Endodermal cell (in vitro differentiated cells): ENCODE data around the gene KIF26B. TPM values are rescaled to one million over a fixed set of nuclear protein-coding genes. Genes with fewer than 3 reads are reported as not detected.

Experiments
- DNase-seq: peaks from one replicate; pipeline ENCODE4 v3.0.0-alpha.2; 2017
- H3K27ac ChIP-seq: 2 replicates; pipeline ENCODE4 v1.5.1; 2013; ENCODE audit warnings: mild to moderate bottlenecking, low read depth, low read length, moderate library complexity
- H3K27me3 ChIP-seq: 2 replicates; pipeline ENCODE4 v1.6.1; 2013; ENCODE audit warnings: mild to moderate bottlenecking, low read length, moderate library complexity; ENCODE audit not compliant: insufficient read depth, control insufficient read depth, poor library complexity, severe bottlenecking
- H3K36me3 ChIP-seq: 2 replicates; pipeline ENCODE4 v1.7.0; 2013; ENCODE audit warnings: mild to moderate bottlenecking, low read length, moderate library complexity; ENCODE audit not compliant: control insufficient read depth, insufficient read depth
- H3K4me1 ChIP-seq: one replicate; pipeline ENCODE4 v1.7.0; 2013; ENCODE audit warnings: low read length; ENCODE audit not compliant: control insufficient read depth, insufficient read depth
- H3K4me3 ChIP-seq: 2 replicates; pipeline ENCODE4 v1.5.1; 2013; ENCODE audit warnings: mild to moderate bottlenecking, low read length, moderate library complexity
- H3K9ac ChIP-seq: 2 replicates; pipeline ENCODE4 v1.6.1; 2013; ENCODE audit warnings: mild to moderate bottlenecking, low read length, moderate library complexity; ENCODE audit not compliant: poor library complexity, severe bottlenecking; ENCODE audit errors: extremely low read depth
- H3K9me3 ChIP-seq: 2 replicates; pipeline ENCODE4 v1.6.1; 2013; ENCODE audit warnings: mild to moderate bottlenecking, low read length, moderate library complexity; ENCODE audit not compliant: control insufficient read depth
- H3K27ac Mint-ChIP-seq: 2 replicates; pipeline ENCODE4 v1.8.0; 2020; ENCODE audit warnings: mixed read lengths
- H3K27me3 Mint-ChIP-seq: 2 replicates; pipeline ENCODE4 v1.8.0; 2021; ENCODE audit warnings: mild to moderate bottlenecking, mixed read lengths; ENCODE audit not compliant: insufficient read depth
- H3K36me3 Mint-ChIP-seq: 2 replicates; pipeline ENCODE4 v1.8.0; 2020; ENCODE audit warnings: low read depth, mixed read lengths
- H3K4me1 Mint-ChIP-seq: 2 replicates; pipeline ENCODE4 v1.8.0; 2020; ENCODE audit warnings: mixed read lengths
- H3K4me3 Mint-ChIP-seq: 2 replicates; pipeline ENCODE4 v1.8.0; 2020; ENCODE audit warnings: mild to moderate bottlenecking, moderate library complexity, mixed read lengths
- H3K9me3 Mint-ChIP-seq: 2 replicates; pipeline ENCODE4 v1.8.0; 2020; ENCODE audit warnings: mild to moderate bottlenecking, mixed read lengths
- WGBS, 2 experiments: methylation state at CpG; one replicate each; pipeline versions ENCODE4 v1.1.5 to v1.1.7; 2013; ENCODE audit warnings: missing lambda C conversion rate in 2 of 2, mixed read lengths in 1 of 2; ENCODE audit not compliant: insufficient coverage in 1 of 2, insufficient read length in 1 of 2; 5-methylcytosine and 5-hydroxymethylcytosine counted together
- total RNA-seq, 2 donors: library from RNA; stranded (reverse); fragmentation: NEBNext Ultra II Directional in 1 of 2; extraction: Animal tissue kit (Norgen Biotek cat#: 25700) in 1 of 2; gene quantifications; 2 replicates in 1 of 2; 3 replicates in 1 of 2; pipeline ENCODE4 v1.2.1, GENCODE V29; 2021
- TF ChIP-seq, protein P1 (sequence below): fragments of 200-600 bp; sonication (generic); conservative IDR thresholded peaks from 2 replicates; pipeline ENCODE4 v1.5.0; 2021; ENCODE audit warnings: antibody characterized with exemption, mild to moderate bottlenecking

KIF26B gene
- total RNA-seq, 2 donors from 2014 or later: 12.3 to 21.0 TPM

DNA sequence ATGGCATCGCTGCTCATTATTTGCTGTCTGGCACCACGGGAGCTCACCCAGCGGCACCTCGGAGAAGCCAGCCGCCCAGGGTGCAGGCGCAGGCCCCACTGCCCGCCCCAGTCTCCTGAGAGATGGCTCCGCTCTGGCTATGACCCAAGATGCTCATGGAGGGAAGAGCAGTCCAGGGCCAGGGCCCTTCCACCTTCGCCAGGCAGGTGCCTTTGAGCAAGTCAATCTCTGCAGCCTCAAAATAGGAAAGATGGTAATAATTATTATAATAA is 437.3 kb downstream of the KIF26B start:
- no peak overlapping the region for H3K27ac ChIP-seq
- Mint-ChIP-seq H3K27me3 (peaks cover 1% of the 10 kb centered on the region), H3K36me3 (peaks cover 8% of the 10 kb centered on the region), H3K4me3 (no peak overlapping the region), H3K9me3 (peaks cover 11% of the 10 kb centered on the region), H3K4me1 (peaks cover 28% of the 10 kb centered on the region), H3K27ac (no peak overlapping the region)
- peaks cover 3% of the 10 kb centered on the region for H3K4me1 ChIP-seq
- no peak overlapping the region for H3K4me3 ChIP-seq
- DNase-seq: no peak
- H3K9ac ChIP-seq: no peak overlapping the region
- no peaks in the 10 kb centered on the region for H3K9me3 ChIP-seq
- no peaks in the 10 kb centered on the region for H3K27me3 ChIP-seq
- 80 to 96% methylated on average over 1 to 9 of the region's 9 CpGs for WGBS, 2 experiments
- H3K36me3 ChIP-seq: no peaks in the 10 kb centered on the region
- TF ChIP-seq, protein P1, sequence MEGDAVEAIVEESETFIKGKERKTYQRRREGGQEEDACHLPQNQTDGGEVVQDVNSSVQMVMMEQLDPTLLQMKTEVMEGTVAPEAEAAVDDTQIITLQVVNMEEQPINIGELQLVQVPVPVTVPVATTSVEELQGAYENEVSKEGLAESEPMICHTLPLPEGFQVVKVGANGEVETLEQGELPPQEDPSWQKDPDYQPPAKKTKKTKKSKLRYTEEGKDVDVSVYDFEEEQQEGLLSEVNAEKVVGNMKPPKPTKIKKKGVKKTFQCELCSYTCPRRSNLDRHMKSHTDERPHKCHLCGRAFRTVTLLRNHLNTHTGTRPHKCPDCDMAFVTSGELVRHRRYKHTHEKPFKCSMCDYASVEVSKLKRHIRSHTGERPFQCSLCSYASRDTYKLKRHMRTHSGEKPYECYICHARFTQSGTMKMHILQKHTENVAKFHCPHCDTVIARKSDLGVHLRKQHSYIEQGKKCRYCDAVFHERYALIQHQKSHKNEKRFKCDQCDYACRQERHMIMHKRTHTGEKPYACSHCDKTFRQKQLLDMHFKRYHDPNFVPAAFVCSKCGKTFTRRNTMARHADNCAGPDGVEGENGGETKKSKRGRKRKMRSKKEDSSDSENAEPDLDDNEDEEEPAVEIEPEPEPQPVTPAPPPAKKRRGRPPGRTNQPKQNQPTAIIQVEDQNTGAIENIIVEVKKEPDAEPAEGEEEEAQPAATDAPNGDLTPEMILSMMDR: no peak

DNA sequence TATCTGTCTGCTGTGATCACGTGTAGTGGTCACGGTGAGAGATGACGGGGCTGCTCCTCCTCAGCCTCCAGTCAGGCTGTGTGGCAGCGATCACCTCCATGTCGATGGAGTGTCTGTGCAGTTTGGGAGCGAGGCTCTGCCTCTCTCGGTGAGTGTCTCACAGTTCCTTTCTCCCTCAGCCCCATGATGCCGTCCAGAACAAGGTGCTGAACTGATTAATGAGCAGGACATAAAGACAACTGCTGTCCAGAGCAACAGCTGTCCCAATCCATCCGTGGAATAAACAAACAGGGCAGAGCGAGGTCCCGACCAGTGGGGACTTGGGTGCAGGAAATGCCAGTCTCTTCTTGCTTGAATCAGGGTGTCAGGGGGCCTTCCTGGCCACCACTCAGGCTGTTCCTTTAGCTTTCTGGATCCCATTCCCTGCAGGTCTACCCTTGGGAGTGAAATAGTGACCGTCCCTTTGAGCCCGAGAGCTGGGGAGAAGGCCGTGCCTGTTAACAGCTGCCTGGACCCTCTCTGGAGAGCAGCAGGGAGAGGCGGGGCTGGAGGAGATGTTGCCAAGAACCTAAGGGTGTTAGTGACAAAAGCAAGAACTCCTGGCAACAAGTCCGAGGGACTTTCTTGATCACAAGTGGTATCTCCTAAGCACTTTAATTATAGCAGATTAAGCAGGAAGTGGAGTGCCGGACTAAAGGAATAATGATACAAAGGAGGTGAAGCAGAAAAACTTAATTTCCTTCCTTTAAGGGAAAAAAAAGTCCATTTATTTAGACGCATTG is 443.9 kb downstream of the KIF26B start:
- Histone ChIP-seq H3K27me3 (no peaks in the 10 kb centered on the region), H3K4me1 (peaks cover 10% of the 10 kb centered on the region), H3K36me3 (peaks cover 4% of the 10 kb centered on the region), H3K9ac (no peak overlapping the region), H3K27ac (no peak overlapping the region), H3K4me3 (peak overlapping the region; percentile 1), H3K9me3 (no peaks in the 10 kb centered on the region)
- Mint-ChIP-seq H3K9me3 (peaks cover 7% of the 10 kb centered on the region), H3K27me3 (peaks cover 1% of the 10 kb centered on the region), H3K4me1 (peaks cover 36% of the 10 kb centered on the region), H3K4me3 (no peak overlapping the region), H3K36me3 (peaks cover 11% of the 10 kb centered on the region), H3K27ac (no peak overlapping the region)
- 91 to 93% methylated on average over 14 to 18 of the region's 18 CpGs for WGBS, 2 experiments
- TF ChIP-seq, protein P1: no peak
- no peak for DNase-seq

DNA sequence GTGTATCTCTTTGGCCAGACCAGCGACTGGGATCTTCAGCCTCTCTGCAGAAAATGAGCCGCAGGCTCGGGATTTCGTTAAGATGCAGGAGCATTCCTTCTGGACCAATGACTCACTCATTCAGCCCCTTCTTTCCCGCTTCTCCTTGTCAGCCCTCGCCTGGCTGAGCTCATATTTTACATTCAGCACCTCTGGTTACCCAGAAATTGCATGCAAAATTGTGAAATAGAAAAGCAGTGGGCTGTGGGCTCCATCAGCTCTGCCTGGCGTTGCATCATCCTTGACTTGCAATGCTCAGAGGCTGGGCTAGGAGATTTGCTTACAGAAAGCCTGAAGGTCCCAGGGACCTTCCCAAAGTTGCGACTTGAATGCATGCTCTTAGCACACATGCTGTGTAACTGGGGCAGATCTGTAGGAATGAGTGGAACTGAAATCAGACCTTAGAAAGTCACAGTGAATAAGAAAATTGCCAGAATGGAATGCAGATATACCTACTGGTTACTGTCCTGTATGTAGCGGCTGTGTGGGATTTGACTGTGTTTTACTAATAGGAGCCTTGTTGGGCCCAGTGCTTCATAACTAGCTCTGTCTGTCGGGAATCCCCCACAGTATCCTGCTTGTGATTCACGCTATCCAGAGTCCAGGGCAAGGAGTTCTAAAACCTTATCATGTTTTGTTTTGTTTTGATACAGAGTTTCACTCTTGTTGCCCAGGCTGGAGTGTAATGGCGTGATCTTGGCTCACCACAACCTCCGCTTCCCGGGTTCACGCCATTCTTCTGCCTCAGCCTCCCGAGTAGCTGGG is 444.8 kb downstream of the KIF26B start:
- H3K4me3 Mint-ChIP-seq: no peak overlapping the region
- Histone ChIP-seq H3K9ac (no peak overlapping the region), H3K4me1 (peaks cover 10% of the 10 kb centered on the region), H3K4me3 (no peak overlapping the region), H3K9me3 (no peaks in the 10 kb centered on the region), H3K36me3 (peaks cover 4% of the 10 kb centered on the region), H3K27ac (no peak overlapping the region), H3K27me3 (no peaks in the 10 kb centered on the region)
- H3K36me3 Mint-ChIP-seq: peaks cover 13% of the 10 kb centered on the region
- H3K4me1 Mint-ChIP-seq: peaks cover 36% of the 10 kb centered on the region
- 87 to 94% methylated on average over 11 to 13 of the region's 16 CpGs for WGBS, 2 experiments
- peak; percentile 51 for DNase-seq
- TF ChIP-seq, protein P1: no peak
- H3K9me3 Mint-ChIP-seq: peaks cover 3% of the 10 kb centered on the region
- H3K27ac Mint-ChIP-seq: no peak overlapping the region
- no peaks in the 10 kb centered on the region for H3K27me3 Mint-ChIP-seq
